SIG-M5 (cell line): Measurements from ENCODE around the gene CCL17.
"Not testable (repeated sequence)": the region's sequence is repeated elsewhere in the genome, so short reads cannot be mapped to it uniquely, and the experiment has no call there.

Source experiments
- DNase-seq: peaks from one replicate; lab custom pipeline; 2025; lab: John Stamatoyannopoulos, UW

CCL17 gene

DNA sequence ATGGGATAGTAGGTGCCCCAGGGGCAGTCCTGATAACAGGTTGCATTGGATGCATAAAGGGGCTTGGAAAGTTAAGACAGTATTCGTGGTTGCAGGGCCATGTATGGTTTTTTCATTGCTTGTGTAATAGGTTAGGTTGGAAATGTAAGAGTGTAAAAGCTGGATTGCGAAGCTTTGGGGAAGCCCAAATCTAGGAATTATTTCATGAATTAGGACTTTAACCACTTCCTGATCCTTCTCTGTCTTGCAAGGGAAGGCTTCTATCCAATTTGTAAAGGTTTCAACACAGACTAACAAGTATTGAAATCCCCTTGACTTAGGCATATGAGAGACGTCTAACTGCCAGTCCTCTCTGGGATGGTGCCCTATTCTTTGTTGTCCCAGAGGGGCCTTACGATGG, 7.8 kb upstream of the CCL17 start:
- no peak for DNase-seq

- not testable (repeated sequence) for DNase-seq
Observed at GRCh38 chr16:57397493-57397892, 7.1 kb upstream of the CCL17 start.

GRCh38 chr16:57401943-57402640, 2.5 kb upstream of the CCL17 start:
- DNase-seq, result no peak

DNA sequence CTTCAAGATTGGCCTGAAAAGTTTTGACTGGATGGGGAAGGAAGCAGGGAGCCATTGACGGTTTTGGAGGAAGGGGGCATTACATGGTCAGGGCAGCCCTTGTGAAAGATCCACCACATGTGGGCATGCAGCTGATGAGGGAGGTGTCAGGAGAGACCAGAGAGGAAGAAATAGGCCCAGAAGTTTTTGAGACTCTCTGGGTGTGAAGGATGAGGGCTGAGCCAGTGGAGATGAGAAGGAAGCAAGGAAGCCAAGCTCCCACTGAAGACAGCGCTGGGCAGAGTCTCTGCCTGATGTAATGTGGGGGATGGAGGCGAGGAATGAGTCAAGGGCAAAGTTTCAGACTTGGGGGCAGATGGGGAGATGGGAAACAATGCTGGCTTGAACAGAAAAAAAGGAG, 530 bp downstream of the CCL17 start:
- DNase-seq, result no peak

- no peak for DNase-seq
Observed at GRCh38 chr16:57406881-57407280, 2.3 kb downstream of the CCL17 start.

DNA sequence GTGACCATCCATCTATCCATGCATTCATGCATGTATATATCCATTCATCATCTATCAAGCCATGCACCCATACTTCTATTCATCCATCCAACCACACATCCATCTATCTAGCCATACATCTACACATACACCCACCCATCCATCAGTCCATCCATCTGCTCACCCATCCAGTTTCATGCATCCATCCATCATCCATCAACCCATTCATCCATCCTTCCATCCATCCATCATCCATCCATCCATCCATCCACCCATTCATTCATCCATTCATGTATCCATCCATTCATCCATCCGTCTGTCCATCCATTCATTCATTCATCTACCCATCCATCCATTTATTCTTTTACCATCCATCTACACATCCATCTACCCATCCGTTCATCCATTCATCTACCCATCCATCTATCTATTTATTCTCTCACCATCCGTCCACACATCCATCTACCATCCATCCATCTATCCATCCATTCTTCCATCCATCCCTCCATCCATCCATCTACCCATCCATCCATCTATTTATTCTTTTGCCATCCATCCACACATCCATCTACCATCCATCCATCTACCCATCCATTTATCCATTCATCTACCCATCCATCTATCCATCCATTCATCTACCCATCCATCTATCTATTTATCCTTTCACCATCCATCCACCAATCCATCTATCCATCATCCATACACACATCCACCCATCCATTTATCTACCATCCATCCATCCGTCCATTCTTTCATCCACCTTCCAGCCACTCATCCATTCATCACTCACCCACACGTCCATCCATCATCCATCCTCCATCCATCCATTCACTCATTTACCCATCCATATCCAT, 3.2 kb downstream of the CCL17 start:
- no peak for DNase-seq

DNA sequence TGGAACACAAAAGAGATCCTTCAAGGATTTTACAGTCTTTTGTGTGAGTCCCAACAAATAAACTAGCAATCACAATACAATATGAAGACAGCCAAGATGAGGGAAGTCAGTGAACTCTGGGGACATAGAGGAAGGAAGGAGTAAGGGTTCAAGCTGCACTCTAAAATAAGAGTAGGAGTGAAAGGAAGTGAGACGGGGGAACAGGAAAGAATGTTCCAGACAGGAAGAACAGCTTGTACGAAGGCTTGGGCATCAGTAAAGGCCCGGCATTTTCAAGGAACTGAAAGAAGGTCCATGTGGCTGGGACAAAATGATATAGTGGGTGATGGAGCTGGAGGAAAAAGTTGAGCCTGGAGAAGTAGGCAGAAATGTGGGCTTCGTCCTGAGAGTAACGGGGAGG, 4.5 kb downstream of the CCL17 start:
- no peak for DNase-seq

GRCh38 chr16:57409870-57410587, 5.5 kb downstream of the CCL17 start:
- no peak for DNase-seq

DNA sequence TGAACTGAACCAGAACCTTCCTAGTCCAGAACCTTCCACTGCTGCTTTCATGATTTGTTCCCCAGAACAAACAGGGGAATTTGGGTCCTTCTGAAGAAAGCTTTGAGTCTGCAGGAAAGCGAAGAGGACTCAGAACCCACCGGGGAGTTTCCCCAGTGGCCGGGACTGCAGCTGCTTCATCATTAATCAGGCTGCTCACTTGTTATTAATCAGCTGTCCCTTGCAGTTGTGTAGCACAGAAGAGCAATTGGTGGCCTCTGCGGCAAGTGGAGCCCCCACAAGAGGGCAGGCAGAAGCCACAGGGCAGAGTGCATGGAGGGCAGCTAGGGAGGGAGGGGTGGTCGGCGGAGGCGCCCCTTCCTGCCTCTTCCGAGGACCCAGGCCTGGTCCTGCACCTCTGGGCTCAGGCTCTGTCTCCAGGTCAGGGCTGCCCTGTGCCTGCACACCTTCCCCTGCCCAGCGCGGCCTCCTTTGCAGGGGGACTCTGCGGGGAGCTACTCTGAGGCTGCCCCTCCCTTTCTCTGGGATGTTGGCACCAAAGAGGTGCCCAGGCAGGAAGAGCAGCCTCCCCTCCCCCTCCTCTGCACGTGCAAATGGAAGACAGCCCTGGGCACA, 6.9 kb downstream of the CCL17 start:
- DNase-seq, result no peak

- DNase-seq, result no peak
Observed at GRCh38 chr16:57412584-57412983, 8.0 kb downstream of the CCL17 start.

DNA sequence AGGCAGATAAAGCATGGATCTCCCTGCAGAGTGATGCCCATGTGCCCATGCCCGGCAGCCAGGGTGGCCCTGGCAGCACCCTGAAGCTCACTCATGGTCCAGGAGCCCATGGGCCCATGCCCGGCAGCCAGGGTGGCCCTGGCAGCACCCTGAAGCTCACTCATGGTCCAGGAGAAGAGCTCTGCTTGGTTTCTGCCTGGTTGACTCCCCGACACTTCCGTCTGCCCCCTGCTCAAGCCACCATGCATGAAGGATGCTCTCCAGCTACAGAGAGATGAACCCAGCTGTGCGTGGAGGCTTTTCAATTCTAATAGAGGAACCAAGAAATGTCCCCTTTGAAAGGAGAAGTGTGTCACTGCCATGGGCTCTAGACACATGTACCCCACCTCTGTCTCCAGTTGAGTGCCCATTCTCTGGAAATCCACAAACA, 8.7 kb downstream of the CCL17 start:
- DNase-seq, result no peak

GRCh38 chr16:57413733-57414132, 9.2 kb downstream of the CCL17 start:
- no peak for DNase-seq

DNA sequence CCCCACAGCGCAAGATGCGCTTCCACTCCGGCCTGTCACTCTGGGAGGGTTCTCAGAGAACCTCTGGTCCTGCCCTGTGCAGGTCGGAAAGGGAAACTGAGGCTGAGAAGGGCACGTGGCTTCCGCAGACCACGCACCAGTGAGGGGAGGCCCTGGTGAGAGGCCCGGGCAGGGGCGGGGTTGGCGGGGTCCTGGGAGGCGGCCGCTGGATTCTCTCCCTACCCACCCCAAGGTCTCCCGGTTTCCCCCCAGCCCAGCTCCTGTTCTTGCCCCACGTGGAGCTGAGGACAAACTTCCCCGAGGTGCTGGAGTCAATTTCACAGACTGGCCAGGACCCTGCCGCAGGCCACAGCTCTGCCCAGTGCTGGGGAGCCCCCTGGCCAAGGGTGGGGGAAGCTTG, 11.5 kb downstream of the CCL17 start:
- DNase-seq, result no peak

DNA sequence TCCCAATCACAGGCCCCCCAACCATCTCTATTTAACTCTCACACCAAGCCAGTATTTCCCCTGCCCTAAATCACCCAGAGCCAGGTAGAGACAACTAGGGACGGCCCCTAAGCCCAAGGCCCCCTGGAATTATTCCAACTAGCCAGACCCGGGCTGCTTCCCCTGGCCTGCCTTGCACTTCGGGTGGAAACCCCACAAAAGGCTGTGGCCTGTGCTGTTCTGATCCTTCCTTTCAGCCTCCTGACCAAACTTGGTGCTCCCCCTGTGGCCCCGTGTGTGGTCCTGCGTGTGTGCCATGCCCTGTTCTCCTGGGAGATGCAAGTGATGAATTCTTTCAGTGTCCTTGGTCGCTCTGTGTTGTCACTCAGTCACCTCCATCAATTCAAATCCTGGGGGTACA, 14.9 kb downstream of the CCL17 start:
- no peak for DNase-seq

GRCh38 chr16:57422026-57422944, 17.7 kb downstream of the CCL17 start:
- no peak for DNase-seq

GRCh38 chr16:57423152-57423551, 18.6 kb downstream of the CCL17 start:
- DNase-seq, result no peak

- DNase-seq, result no peak
Observed at GRCh38 chr16:57424583-57424982, 20.0 kb downstream of the CCL17 start.

GRCh38 chr16:57426356-57426755, 21.8 kb downstream of the CCL17 start:
- DNase-seq, result no peak

DNA sequence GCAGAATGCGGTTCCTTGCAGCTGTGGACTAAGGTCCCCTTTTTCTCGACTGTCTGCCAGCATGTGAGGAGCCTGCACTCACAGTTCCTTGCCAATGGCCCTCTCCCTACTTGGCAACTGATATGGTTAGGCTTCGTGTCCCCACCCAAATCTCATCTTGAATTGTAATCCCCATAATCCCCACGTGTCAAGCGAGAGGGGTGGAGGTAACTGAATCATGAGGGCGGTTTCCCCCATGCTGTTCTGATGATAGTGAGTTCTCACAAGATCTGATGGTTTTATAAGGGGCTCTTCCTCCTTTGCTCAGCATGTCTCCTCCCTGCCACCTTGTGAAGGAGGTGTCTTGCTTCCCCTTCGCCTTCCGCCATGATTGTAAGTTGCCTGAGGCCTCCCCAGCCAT, 22.7 kb downstream of the CCL17 start:
- DNase-seq, result no peak

GRCh38 chr16:57427824-57428223, 23.3 kb downstream of the CCL17 start:
- no peak for DNase-seq

DNA sequence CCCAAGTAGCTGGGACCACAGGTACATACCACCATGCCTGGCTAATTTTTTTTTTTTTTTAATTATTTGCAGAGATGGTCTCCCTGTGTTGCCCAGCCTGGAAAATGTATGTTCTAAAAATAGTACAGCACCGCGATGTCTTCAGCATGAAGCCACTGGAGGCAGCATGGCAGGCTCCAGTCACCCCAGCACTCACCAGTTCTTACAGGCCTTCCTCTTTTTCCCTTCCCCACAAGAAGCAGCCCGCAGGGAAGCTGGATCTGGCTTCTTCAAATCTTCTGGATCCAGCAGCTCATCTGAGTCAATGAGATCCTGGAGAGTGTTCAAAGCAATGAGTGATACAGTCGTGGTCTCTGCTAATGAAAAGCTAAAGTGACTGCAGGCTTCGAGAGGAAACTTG, 26.4 kb downstream of the CCL17 start:
- DNase-seq, result no peak
